Natural killer cell (primary cell): ENCODE measurements around the gene PRPS1L1. TPM values are rescaled to one million over a fixed set of nuclear protein-coding genes. Genes with fewer than 3 reads are reported as not detected.

Experiments
- ATAC-seq, 3 donors: fragments of 150-1000 bp in 2 of 3; fragments of 200-7000 bp in 1 of 3; cut with Tn5 transposase; 1 replicate in 1 of 3; 2 replicates in 2 of 3; pipeline ENCODE4 v1.10.0; 2021; ENCODE audit warnings: mild to moderate bottlenecking in 2 of 3, moderate library complexity in 2 of 3
- DNase-seq, 2 donors: peaks; one replicate each; pipeline versions ENCODE4 v3.0.0 to v3.0.0-alpha.2; 2013 to 2021; ENCODE audit warnings: mixed read lengths in 1 of 2
- H3K27ac ChIP-seq: one replicate; pipeline ENCODE4 v1.5.1; 2013; ENCODE audit warnings: mild to moderate bottlenecking, low read length
- H3K27me3 ChIP-seq: one replicate; pipeline ENCODE4 v1.6.1; 2013; ENCODE audit warnings: low read length; ENCODE audit not compliant: control insufficient read depth, insufficient read depth
- H3K36me3 ChIP-seq: one replicate; pipeline ENCODE4 v1.6.1; 2013; ENCODE audit warnings: low read length; ENCODE audit not compliant: control insufficient read depth, insufficient read depth
- H3K4me1 ChIP-seq: one replicate; pipeline ENCODE4 v1.6.1; 2013; ENCODE audit warnings: low read length; ENCODE audit not compliant: control insufficient read depth, insufficient read depth
- H3K4me3 ChIP-seq: one replicate; pipeline ENCODE4 v1.5.1; 2013; ENCODE audit warnings: low read length
- H3K9me3 ChIP-seq: one replicate; pipeline ENCODE4 v1.6.1; 2013; ENCODE audit warnings: low read length; ENCODE audit not compliant: control insufficient read depth, insufficient read depth
- H3K27ac Mint-ChIP-seq, 2 donors: one replicate each; pipeline ENCODE4 v1.8.0; 2022; ENCODE audit warnings: mild to moderate bottlenecking in 2 of 2, mixed read lengths in 2 of 2, moderate library complexity in 1 of 2
- H3K27me3 Mint-ChIP-seq, 2 donors: one replicate each; pipeline ENCODE4 v1.8.0; 2022; ENCODE audit warnings: low read depth in 2 of 2, mixed read lengths in 2 of 2
- H3K36me3 Mint-ChIP-seq: one replicate; pipeline ENCODE4 v1.8.0; 2022; ENCODE audit warnings: mixed read lengths
- H3K4me1 Mint-ChIP-seq, 2 donors: one replicate each; pipeline ENCODE4 v1.8.0; 2022; ENCODE audit warnings: mixed read lengths in 2 of 2
- H3K4me3 Mint-ChIP-seq: one replicate; pipeline ENCODE4 v1.8.0; 2022; ENCODE audit warnings: mild to moderate bottlenecking, moderate library complexity, mixed read lengths
- H3K9me3 Mint-ChIP-seq, 2 donors: one replicate each; pipeline ENCODE4 v1.8.0; 2022; ENCODE audit warnings: mixed read lengths in 2 of 2
- CTCF ChIP-seq: fragments of 200-600 bp; IDR thresholded peaks from one replicate; pipeline ENCODE4 v1.8.0; 2022; ENCODE audit warnings: antibody characterized with exemption
- WGBS: methylation state at CpG from one replicate; pipeline ENCODE4 v1.1.7; 2013; ENCODE audit warnings: missing lambda C conversion rate; ENCODE audit not compliant: insufficient coverage; 5-methylcytosine and 5-hydroxymethylcytosine counted together
- intact Hi-C: fragments of 100-400 bp; cut with micrococcal nuclease; formaldehyde crosslinking; loops from one replicate; pipeline ENCODE4 v1.14.2; 2022
- total RNA-seq, 4 donors: library from RNA; stranded (reverse); fragments of 120-200 nt in 1 of 4; gene quantifications; one replicate each; pipeline versions ENCODE4 v1.2.3 to v1.2.4, GENCODE V29; 2013 to 2022

Gene PRPS1L1
- total RNA-seq, 3 donors from 2014 or later (not counting 1 experiment from before 2014, with no cell fraction given): not detected

- no peaks in the 10 kb centered on the region for H3K36me3 Mint-ChIP-seq
- no peak overlapping the region for H3K4me3 ChIP-seq
- H3K4me1 ChIP-seq: no peaks in the 10 kb centered on the region
- no peaks in the 10 kb centered on the region for H3K36me3 ChIP-seq
- H3K9me3 ChIP-seq: no peaks in the 10 kb centered on the region
- no peak overlapping the region for H3K27ac Mint-ChIP-seq
- ATAC-seq (no peak), DNase-seq (no peak)
- peaks cover 0 to 3% of the 10 kb centered on the region in 2 donors for H3K27me3 Mint-ChIP-seq
- H3K4me1 Mint-ChIP-seq: no peaks in the 10 kb centered on the region
- no peaks in the 10 kb centered on the region for H3K27me3 ChIP-seq
- H3K4me3 Mint-ChIP-seq: no peak overlapping the region
- TF ChIP-seq CTCF: no peak
- H3K9me3 Mint-ChIP-seq: no peaks in the 10 kb centered on the region
- intact Hi-C loops: no loop called here
- 48% methylated on average over 2 of the region's 2 CpGs for WGBS
- H3K27ac ChIP-seq: no peak overlapping the region
Observed at GRCh38 chr7:18053177-18053928, 25.7 kb upstream of the PRPS1L1 start.

- Histone ChIP-seq H3K9me3 (no peaks in the 10 kb centered on the region), H3K36me3 (no peaks in the 10 kb centered on the region), H3K4me3 (no peak overlapping the region), H3K27ac (no peak overlapping the region), H3K27me3 (no peaks in the 10 kb centered on the region), H3K4me1 (no peaks in the 10 kb centered on the region)
- H3K4me3 Mint-ChIP-seq: no peak overlapping the region
- DNase-seq (no peak), ATAC-seq (no peak)
- no peaks in the 10 kb centered on the region for H3K36me3 Mint-ChIP-seq
- WGBS: 73% methylated on average over 4 of the region's 4 CpGs
- H3K27me3 Mint-ChIP-seq: peaks cover 0 to 3% of the 10 kb centered on the region in 2 donors
- TF ChIP-seq CTCF: no peak
- H3K9me3 Mint-ChIP-seq: no peaks in the 10 kb centered on the region
- no peak overlapping the region for H3K27ac Mint-ChIP-seq
- H3K4me1 Mint-ChIP-seq: no peaks in the 10 kb centered on the region
- intact Hi-C loops: no loop called here
Observed at GRCh38 chr7:18049262-18049661, 21.6 kb upstream of the PRPS1L1 start.

- WGBS: 80% methylated on average over 1 of the region's 1 CpG
- Histone ChIP-seq H3K27me3 (no peaks in the 10 kb centered on the region), H3K4me1 (no peaks in the 10 kb centered on the region), H3K27ac (no peak overlapping the region), H3K36me3 (no peaks in the 10 kb centered on the region), H3K4me3 (no peak overlapping the region), H3K9me3 (no peaks in the 10 kb centered on the region)
- no peak for TF ChIP-seq CTCF
- ATAC-seq (no peak), DNase-seq (no peak)
- H3K27ac Mint-ChIP-seq: no peak overlapping the region
- H3K27me3 Mint-ChIP-seq: peaks cover 0 to 3% of the 10 kb centered on the region in 2 donors
- H3K4me1 Mint-ChIP-seq: no peaks in the 10 kb centered on the region
- no peaks in the 10 kb centered on the region for H3K9me3 Mint-ChIP-seq
- intact Hi-C loops: no loop called here
- H3K4me3 Mint-ChIP-seq: no peak overlapping the region
- H3K36me3 Mint-ChIP-seq: no peaks in the 10 kb centered on the region
Observed at GRCh38 chr7:18046601-18047000, 19.0 kb upstream of the PRPS1L1 start.

GRCh38 chr7:18045171-18045570, 17.5 kb upstream of the PRPS1L1 start:
- Mint-ChIP-seq H3K27ac (no peak overlapping the region), H3K4me1 (no peaks in the 10 kb centered on the region), H3K9me3 (no peaks in the 10 kb centered on the region), H3K27me3 (peaks cover 0 to under 1% of the 10 kb centered on the region in 2 donors), H3K4me3 (no peak overlapping the region), H3K36me3 (no peaks in the 10 kb centered on the region)
- Histone ChIP-seq H3K36me3 (no peaks in the 10 kb centered on the region), H3K27me3 (no peaks in the 10 kb centered on the region), H3K4me3 (no peak overlapping the region), H3K9me3 (no peaks in the 10 kb centered on the region), H3K27ac (no peak overlapping the region), H3K4me1 (no peaks in the 10 kb centered on the region)
- TF ChIP-seq CTCF: no peak
- intact Hi-C loops: no loop called here
- 82% methylated on average over 3 of the region's 3 CpGs for WGBS
- ATAC-seq: no peak
- no peak for DNase-seq
